GM21390 (cell line): ENCODE measurements around the gene RBMS3.
"Not testable (repeated sequence)": the region's sequence is repeated elsewhere in the genome, so short reads cannot be mapped to it uniquely, and the experiment has no call there.

ENCODE experiments used
- ATAC-seq: cut with Tn5 transposase; IDR thresholded peaks from one replicate; pipeline ENCODE4 v1.9.1; 2021; ENCODE audit not compliant: unreplicated experiment

The RBMS3 gene

DNA sequence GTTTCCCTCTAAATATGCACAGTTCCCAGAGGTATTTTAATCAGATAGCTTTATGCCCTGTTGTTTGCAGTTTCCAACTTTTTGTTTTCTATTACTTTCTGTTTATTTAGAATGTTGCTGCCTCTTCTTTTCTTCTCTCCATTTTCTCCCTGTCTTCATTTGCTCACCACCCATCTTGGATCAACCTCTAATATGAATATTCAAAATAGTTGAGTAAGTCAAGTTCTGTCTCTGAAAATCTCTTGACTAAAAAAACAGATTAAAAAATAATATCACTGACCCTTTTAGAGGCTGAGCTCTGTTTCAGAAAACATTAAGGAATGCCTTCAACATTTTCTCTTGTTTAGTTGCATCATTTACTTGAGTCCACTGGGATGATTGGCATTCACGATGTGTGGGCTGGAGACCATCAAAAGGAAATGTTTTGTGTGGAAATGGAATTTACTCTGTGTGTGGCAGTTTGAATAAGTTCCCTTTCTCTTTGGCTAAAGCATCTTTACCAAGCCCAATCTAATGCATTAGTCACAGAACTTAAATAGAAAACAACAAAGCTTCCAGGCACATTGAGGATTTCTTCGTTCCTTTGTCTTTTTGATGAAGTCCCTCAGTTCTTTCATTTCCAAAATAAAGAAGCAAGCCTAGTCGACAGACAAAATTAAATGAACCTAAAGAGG is 691.6 kb downstream of the RBMS3 start:
- no peak for ATAC-seq

- no peak for ATAC-seq
These were observed 692.9 kb downstream of the RBMS3 start for GRCh38 chr3:29973763-29974162.

GRCh38 chr3:29976871-29977270 is 696.0 kb downstream of the RBMS3 start:
- no peak for ATAC-seq

DNA sequence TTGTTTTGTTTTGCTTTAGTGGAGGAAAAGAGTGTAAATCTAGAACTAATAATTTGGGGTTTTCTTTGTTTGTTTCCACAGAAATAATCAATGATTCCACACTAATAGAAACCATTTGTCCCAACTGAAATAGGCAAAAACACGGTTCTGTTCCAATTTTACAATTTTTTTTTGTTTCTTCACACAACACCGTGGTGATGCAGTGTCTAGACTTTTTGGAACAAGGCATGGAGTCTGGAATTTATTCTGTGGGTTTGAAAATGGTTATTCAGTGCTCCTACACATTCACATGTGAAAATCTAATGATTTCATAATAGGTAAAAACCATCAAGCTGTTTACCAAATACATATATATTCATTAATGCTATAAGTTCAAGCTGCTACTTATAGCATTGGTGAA is 696.5 kb downstream of the RBMS3 start:
- ATAC-seq, result no peak

DNA sequence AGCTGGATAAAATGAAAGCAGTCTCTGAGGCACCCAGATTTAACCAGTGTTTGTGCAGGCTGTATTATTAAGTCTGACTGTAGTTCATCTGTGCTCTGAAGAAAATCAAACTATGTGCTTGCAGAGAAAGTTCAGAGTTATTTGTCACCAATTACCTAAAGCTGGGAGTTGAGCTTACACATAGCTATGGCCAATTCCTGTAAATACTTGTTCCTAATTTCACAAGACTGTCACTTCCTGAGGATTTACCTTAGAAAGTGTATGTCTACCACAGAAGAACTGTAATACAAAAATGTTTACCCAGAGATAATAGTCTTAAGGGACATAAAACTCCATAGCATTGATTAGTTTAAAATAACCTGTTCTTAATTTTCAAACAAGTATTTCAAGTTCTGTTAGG is 697.2 kb downstream of the RBMS3 start:
- no peak for ATAC-seq

DNA sequence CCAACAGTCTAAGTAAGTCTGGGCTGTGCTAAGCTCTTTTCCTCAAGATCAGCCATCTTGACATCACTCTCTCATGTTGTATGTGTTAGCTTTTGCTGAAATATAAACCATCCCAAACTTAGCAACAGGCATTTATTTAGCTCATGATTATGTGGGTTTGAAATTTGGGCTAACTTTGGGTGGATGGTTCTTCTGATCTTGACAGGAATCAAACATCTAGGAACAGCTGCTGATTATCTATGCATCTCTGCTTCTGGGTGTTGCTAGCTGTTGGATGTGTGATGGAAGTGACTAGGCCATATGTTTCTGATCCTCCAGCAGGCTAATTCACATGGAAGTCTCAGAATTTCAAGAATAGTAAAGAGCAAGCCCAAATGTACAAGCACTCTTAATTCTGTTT is 710.3 kb downstream of the RBMS3 start:
- no peak for ATAC-seq

- no peak for ATAC-seq
These were observed 721.9 kb downstream of the RBMS3 start for GRCh38 chr3:30002797-30003196.

DNA sequence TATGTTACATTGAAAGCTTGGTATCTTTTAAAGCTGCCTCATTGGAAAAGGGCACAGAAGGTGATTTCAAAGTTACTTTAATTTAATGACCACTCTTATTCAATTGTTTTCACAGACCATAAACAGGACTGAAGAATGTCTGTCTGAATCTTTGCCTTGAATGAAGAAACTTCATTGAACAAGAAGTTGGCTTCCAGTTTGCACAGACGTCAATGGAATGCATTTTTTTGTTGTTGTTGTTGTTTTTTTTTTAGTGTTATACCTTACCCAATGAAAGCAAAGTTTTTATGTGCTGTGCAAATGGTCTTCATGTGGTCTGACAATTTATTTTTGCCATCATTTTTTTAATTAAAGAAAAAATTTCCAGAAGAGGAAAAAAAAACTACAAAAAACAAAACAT is 722.9 kb downstream of the RBMS3 start:
- no peak for ATAC-seq

- no peak for ATAC-seq
These were observed 723.6 kb downstream of the RBMS3 start for GRCh38 chr3:30004481-30004880.

GRCh38 chr3:30006111-30006510 is 725.2 kb downstream of the RBMS3 start:
- no peak for ATAC-seq

DNA sequence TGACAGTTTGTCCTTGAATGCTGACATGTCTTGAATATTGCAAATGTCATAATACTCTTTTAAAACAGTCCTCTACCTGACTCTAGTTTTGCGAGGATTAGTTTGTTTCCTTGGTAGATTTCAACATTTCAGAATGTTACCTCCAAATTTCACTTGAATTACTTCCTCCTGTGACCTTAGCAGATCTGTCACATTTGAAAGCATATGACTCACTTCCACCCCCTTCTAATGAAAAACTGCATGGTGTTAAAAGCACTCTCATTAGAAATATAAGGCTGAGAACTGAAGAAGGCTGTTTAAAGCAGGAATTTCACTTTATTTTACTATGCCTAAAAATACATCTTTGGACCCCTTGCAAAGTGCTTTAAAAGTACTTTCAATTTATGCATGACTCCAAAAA is 726.8 kb downstream of the RBMS3 start:
- ATAC-seq, result no peak

GRCh38 chr3:30011237-30011803 is 730.4 kb downstream of the RBMS3 start:
- ATAC-seq, result no peak

DNA sequence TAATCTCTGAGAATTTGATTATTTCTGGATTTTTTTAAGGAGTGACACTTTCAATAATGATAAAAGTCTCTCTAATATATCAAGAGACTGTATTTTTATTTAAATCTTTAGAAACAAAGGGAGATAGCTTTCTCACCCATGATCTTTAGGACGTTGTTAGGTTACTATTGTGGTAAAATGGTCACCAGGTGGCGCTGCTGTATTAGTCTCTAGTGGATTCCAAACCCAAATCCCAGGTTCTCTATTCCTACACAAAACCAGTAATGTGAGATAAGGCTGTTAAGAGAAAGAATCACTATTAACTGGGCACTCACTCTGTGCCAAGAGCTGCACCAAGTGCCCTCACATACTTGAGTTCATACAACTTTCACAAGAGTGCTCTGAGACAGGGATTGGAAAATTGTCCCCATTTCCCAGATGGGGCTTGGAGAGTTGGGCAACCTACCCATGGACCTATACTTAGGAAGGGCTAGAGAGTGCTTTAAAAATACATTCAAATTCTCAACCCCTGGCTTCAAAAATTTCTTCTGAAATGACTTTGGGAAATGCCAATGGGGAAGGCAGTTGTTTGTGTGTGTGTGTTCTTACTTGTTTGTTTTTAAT is 732.2 kb downstream of the RBMS3 start:
- ATAC-seq, result no peak

GRCh38 chr3:30017901-30018300 is 737.0 kb downstream of the RBMS3 start:
- ATAC-seq, result no peak

DNA sequence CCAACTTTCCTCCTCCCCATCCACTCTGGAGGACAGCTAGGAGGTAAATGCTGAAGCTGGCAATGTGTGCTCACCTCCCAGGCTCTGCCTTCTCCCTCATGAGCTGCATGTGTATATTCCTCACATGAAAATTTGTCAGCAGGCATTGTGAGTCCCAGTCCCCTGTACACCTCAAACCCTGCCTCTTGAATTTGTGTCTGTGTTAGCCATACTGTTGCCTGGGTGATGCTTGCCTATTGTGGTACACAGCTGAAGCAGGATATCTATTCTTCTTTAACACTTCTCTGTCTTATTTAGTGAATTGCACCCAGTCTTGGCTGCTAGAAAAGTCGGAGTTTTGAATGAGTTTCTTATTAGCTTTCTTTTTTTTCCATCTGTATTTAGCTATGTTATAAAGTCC is 739.5 kb downstream of the RBMS3 start:
- ATAC-seq, result no peak

GRCh38 chr3:30024466-30024865 is 743.6 kb downstream of the RBMS3 start:
- no peak for ATAC-seq

GRCh38 chr3:30026851-30027250 is 746.0 kb downstream of the RBMS3 start:
- no peak for ATAC-seq

DNA sequence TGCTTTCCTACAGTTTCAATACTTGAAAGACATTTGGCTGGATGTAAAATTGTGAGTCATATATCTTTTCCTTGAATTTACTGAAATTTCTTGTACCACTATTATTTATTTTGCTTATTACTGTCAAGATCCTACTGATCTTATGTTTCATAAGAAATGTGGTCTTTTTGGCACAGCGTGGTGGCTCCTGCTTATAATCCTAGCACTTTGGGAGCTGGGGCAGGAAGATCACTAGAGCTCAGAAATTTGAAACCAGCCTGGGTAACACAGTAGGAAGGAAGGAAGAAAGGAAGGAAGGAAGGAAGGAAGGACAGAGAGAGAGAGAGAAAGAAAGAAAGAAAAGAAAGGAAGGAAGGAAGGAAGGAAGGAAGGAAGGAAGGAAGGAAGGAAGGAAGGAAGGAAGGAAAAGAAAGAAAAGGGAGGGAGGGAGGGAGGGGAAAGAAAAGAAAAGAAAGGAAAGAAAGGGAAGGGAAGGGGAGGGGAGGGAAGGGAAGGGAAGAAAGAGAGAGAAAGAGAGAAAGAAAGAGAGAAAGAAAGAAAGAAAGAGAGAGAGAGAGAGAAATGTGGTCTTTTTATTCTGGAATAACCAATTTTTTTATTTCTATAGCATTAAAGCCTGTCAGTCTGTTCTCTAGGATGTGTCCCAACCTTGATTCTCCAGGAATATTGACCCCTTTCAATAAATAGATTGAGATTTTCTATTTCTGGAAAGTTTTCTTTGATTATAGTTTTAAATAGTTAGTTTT is 753.5 kb downstream of the RBMS3 start:
- no peak for ATAC-seq

DNA sequence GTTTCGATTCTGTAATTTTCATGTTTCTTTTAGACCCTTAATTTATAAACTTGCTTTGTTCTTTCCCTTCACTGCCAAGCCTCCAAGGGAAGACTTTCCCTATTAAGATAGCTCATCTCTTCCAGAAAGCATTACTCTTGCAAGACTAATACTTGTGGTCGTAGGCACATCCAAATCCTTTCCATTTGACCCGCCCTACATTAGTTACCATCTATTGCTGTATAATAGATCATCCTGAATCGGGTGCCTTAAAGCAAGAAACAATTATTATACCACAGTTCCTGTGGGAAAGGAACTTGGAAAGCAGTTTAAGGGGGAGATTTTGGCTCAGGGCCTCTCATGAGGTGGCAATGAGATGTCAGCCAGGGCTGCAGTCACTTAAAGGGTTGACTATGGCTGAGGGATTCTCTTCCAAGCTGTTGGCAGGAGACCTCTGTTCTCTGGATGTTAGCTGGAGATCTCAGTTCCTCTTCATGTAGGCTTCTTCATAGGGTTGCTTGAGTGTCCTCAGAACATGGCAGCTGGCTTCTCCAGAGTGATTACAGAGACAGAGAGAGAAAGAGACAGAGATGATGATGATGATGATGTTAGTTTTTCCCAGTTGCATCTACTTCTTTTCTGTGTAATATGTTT is 755.2 kb downstream of the RBMS3 start:
- no peak for ATAC-seq

GRCh38 chr3:30040126-30040525 is 759.3 kb downstream of the RBMS3 start:
- no peak for ATAC-seq

GRCh38 chr3:30041481-30041880 is 760.6 kb downstream of the RBMS3 start:
- not testable (repeated sequence) for ATAC-seq
